Fibroblast of the aortic adventitia (primary cell): Measurements from ENCODE around the gene NCAM1. TPM values are rescaled to one million over a fixed set of nuclear protein-coding genes. Genes with fewer than 3 reads are reported as not detected.

Experiments used
- DNase-seq: peaks from one replicate; pipeline ENCODE4 v3.0.0-alpha.2; 2010; ENCODE audit warnings: low read depth
- H3K4me3 ChIP-seq: 2 replicates; pipeline ENCODE4 v1.5.1; 2011; ENCODE audit warnings: low read depth, mild to moderate bottlenecking, control low read depth, low read length, moderate library complexity
- total RNA-seq: library from RNA; depleted of rRNA; stranded (reverse); fragments of >200 nt; gene quantifications from 2 replicates; pipeline ENCODE4 v1.2.3, GENCODE V29; 2012; ENCODE audit warnings: low replicate concordance
- TF ChIP-seq, protein P1 (sequence below): IDR thresholded peaks from 2 replicates; pipeline ENCODE4 v1.5.1; 2011; ENCODE audit warnings: mild to moderate bottlenecking, low read length, control low read depth, inconsistent platforms; ENCODE audit not compliant: insufficient read depth

The NCAM1 gene
- total RNA-seq, 1 donor: 3.0 TPM

DNA sequence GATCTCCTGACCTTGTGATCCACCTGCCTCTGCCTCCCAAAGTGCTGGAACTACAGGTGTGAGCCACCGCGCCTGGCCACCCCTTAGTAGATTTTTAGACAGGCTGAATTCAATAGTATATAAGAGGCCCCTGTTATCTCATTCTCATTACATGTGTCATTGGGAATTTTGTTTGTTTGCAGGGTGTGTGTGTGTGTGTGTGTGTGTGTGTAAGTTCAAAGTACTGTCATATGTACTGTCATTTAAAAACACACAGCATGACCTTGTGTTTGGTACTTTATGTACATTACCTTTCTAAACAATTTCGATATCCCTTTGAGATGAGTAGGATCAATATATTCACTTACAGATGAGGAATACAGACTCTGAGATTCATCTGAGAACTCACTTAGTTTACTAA is 234.5 kb downstream of the NCAM1 start:
- TF ChIP-seq, protein P1, sequence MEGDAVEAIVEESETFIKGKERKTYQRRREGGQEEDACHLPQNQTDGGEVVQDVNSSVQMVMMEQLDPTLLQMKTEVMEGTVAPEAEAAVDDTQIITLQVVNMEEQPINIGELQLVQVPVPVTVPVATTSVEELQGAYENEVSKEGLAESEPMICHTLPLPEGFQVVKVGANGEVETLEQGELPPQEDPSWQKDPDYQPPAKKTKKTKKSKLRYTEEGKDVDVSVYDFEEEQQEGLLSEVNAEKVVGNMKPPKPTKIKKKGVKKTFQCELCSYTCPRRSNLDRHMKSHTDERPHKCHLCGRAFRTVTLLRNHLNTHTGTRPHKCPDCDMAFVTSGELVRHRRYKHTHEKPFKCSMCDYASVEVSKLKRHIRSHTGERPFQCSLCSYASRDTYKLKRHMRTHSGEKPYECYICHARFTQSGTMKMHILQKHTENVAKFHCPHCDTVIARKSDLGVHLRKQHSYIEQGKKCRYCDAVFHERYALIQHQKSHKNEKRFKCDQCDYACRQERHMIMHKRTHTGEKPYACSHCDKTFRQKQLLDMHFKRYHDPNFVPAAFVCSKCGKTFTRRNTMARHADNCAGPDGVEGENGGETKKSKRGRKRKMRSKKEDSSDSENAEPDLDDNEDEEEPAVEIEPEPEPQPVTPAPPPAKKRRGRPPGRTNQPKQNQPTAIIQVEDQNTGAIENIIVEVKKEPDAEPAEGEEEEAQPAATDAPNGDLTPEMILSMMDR: no peak
- H3K4me3 ChIP-seq: no peak overlapping the region
- no peak for DNase-seq

DNA sequence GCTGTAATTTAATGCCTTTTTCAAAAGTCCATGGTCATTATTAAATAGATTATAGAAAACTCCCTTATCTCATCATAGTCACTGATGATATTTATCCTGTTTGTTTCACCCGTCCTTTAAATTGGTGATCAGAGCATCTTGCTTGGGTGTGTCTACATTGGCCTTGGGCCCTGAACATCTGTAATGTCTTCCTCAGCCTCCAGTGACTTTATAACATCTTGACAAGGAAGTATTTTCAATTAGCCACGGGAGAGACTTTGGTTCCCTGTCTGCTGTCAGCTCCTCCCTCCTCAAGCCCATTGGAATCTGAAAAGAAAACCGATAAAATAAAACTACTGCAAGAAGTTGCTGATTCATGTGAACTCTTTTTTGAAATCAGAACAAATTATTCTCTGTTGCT is 236.2 kb downstream of the NCAM1 start:
- TF ChIP-seq, protein P1: no peak
- DNase-seq: no peak

DNA sequence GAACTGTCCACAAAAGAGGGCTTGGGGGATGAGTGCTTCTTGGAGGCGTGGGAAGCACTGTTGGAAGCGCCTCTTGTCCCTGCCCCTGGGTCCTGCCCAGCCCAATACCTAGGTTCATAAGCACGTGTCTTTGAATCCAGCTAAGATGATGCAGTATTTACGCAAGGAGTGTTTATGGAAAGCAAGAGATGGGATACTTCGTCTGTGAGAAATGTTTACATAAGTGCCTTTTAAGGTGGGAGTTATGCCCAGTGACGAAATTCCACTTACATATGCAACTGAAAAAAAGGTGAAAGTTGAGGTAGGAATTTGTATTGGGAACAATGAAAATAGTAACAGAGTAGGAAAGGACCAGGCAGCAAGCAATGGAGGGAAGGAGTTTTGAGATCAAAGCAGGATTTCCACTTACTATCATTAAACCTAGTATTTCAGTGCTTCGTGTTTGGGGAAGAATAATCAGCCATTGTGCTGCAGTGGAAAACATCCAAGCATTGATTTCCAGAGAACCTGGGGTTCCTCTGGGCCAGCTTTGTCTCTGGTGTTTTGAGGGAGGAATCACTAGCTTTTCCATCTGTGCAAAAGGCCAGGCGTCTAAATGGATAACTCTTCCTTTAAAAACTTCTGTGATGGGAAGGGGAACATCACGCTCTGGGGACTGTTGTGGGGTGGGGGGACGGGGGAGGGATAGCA is 237.9 kb downstream of the NCAM1 start:
- no peak overlapping the region for H3K4me3 ChIP-seq
- TF ChIP-seq, protein P1: no peak
- DNase-seq: no peak

More for the DNA sequence above, 236.2 kb downstream of the NCAM1 start:
- no peak overlapping the region for H3K4me3 ChIP-seq

DNA sequence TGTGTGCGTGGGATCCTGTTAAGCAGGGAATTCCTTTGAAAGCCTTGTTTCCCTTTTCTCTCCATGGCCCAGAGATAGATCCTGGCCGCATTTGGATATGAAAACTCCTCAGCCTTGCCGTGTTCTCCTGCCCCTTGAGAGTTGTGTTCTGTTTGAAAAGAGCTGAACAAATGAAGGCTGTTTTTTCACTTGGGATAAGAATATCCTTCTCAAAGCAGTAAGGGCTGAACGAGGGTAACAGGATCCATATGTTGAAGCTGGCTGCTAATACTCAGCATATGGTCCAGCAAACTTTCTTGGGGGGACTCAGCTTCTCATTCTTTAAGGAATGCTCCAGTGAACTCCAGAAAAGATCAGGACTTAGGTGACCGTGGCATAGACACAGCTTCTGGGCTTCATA is 238.6 kb downstream of the NCAM1 start:
- peak; percentile 16 for DNase-seq
- TF ChIP-seq, protein P1: no peak
- H3K4me3 ChIP-seq: no peak overlapping the region

DNA sequence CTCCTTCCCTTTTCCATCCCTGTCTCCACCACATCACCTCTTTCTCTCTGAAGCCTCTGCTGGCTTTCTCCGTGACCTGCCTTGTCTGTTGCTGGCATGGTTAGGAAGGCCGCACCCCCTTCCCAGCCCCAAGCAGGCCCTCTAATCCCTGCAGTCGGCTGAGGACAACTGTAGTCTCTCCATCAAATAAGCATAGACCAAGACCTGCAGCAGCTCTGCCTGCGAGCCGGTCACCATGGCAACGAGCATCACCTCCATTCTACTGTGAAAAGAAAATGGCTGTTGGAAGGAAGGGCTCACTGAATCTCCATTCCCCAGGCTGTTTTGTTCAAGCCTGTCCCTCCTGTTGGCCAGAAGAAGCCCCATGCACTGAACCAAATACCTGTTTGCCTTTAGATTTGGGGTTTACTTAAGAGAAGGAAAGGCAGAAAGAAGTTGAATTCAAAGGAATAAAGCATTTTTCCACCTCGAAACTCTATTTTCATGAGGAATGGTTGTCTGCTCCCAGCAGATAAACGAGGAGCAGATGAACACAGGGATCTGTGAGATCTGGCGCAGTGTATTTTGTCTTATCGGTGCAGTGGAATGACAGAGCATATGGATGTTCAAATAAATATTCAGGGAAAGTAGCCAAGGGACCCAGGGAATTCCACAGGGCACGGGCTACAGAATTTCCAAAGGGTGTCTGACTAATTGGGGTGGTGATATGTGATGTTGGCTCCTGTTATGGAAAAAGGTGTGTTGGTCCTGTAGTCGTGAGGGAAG is 240.0 kb downstream of the NCAM1 start:
- DNase-seq: no peak
- TF ChIP-seq, protein P1: no peak
- no peak overlapping the region for H3K4me3 ChIP-seq

DNA sequence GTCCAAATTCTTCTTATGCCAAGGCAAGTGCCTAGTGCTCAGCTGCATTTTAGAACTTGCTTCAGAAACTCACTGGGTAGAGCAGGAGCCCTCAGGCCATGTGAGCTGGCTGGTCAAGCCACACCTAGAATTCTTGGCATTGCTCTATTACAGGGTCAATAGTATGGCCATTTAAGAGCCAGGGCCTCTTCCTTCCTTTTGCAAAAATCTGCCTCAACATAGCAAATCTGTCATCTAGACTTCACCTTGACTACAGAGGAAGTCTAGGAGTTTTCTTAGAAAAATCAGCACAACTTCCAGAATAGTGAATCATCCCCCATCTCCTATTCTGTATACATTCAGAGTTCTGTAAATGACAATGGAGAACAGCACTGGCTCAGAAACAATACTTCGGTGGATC is 241.2 kb downstream of the NCAM1 start:
- no peak for DNase-seq
- TF ChIP-seq, protein P1: no peak
- no peak overlapping the region for H3K4me3 ChIP-seq
